Fibroblast of the aortic adventitia (primary cell): Measurements from ENCODE around the gene CHD2. TPM values are rescaled to one million over a fixed set of nuclear protein-coding genes. Genes with fewer than 3 reads are reported as not detected.

Source experiments
- DNase-seq: peaks from one replicate; pipeline ENCODE4 v3.0.0-alpha.2; 2010; ENCODE audit warnings: low read depth
- H3K4me3 ChIP-seq: 2 replicates; pipeline ENCODE4 v1.5.1; 2011; ENCODE audit warnings: low read depth, mild to moderate bottlenecking, control low read depth, low read length, moderate library complexity
- CTCF ChIP-seq: IDR thresholded peaks from 2 replicates; pipeline ENCODE4 v1.5.1; 2011; ENCODE audit warnings: mild to moderate bottlenecking, low read length, control low read depth, inconsistent platforms; ENCODE audit not compliant: insufficient read depth
- total RNA-seq: library from RNA; depleted of rRNA; stranded (reverse); fragments of >200 nt; gene quantifications from 2 replicates; pipeline ENCODE4 v1.2.3, GENCODE V29; 2012; ENCODE audit warnings: low replicate concordance

Gene CHD2
- total RNA-seq, 1 donor: 83.7 TPM

- DNase-seq: peak; percentile 100
- no peak for TF ChIP-seq CTCF
- H3K4me3 ChIP-seq: peak overlapping the region; percentile 54
Observed at GRCh38 chr15:92881802-92882696, 18.1 kb upstream of the CHD2 start.

DNA sequence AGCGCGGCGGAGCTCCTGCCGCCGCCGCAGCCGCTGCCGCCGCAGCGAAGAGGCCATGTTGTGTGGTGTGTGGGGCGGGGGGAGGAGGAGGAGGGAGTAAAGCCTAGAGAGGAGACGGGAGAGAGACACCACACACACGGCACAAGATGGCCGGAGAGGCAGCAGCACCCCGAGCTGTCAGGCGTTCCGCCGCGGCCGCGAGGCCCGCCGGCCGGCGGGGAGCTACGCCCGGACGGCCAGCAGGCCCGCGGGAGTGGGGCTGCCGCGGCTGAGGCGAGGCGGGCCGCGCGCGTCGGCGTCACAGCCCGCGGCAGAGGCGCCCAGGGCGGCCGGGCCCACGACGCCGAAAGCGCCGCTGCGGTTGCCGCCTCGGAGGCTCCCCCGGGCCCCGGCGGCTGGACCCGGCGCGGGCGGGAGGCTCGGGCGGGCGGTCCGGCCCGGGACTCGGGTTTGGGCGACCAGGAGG is 17.4 kb upstream of the CHD2 start:
- DNase-seq: no peak
- TF ChIP-seq CTCF: no peak
- H3K4me3 ChIP-seq: peak overlapping the region; percentile 69

- H3K4me3 ChIP-seq: peak overlapping the region; percentile 69
- DNase-seq: peak; percentile 70
- TF ChIP-seq CTCF: no peak
Observed at GRCh38 chr15:92883163-92883875, 16.8 kb upstream of the CHD2 start.

DNA sequence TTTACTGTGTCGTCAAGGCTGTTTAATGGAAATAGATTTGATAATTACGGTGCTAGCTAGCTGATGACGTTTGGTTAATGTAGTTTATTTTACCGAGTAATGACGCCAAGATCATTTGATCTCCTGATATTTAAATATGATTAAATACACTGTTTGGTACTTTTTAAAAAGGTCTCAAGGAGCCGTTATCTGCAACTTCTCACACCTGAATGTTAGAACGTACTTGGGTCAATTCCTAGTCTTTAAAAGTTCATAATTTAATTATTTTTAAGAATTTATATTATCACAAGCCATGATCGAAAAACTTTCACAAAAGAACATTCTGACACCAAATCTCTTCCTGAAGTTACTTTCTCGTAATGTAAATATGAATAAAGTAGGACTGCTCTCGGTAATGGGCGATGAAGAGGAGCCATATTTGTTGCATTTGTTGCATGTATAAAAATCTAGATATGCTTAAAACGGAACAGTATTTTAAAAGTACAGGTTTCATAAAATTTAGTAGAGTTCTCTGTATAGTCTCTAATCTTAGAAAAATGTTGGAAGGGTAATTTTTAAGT is 16.2 kb upstream of the CHD2 start:
- TF ChIP-seq CTCF: no peak
- H3K4me3 ChIP-seq: peak overlapping the region; percentile 69
- peak; percentile 38 for DNase-seq

- peak overlapping the region; percentile 69 for H3K4me3 ChIP-seq
- TF ChIP-seq CTCF: no peak
- DNase-seq: peak; percentile 57
Observed at GRCh38 chr15:92884436-92885223, 15.5 kb upstream of the CHD2 start.
